H4 (cell line): Measurements from ENCODE around the gene SH2D7. TPM values are rescaled to one million over a fixed set of nuclear protein-coding genes. Genes with fewer than 3 reads are reported as not detected.

Source experiments
- DNase-seq: peaks from one replicate; pipeline ENCODE4 v3.0.0-alpha.2; 2015; ENCODE audit warnings: low spot score
- total RNA-seq: library from RNA; depleted of rRNA; stranded (reverse); fragments of >200 nt; shearing (Covaris generic); gene quantifications from 2 replicates; pipeline ENCODE4 v1.2.3, GENCODE V29; 2014

The SH2D7 gene
- total RNA-seq, 1 experiment from 2014 or later: not detected

- peak; percentile 75 for DNase-seq
Observed at GRCh38 chr15:78060232-78060631, 32.1 kb upstream of the SH2D7 start.

DNA sequence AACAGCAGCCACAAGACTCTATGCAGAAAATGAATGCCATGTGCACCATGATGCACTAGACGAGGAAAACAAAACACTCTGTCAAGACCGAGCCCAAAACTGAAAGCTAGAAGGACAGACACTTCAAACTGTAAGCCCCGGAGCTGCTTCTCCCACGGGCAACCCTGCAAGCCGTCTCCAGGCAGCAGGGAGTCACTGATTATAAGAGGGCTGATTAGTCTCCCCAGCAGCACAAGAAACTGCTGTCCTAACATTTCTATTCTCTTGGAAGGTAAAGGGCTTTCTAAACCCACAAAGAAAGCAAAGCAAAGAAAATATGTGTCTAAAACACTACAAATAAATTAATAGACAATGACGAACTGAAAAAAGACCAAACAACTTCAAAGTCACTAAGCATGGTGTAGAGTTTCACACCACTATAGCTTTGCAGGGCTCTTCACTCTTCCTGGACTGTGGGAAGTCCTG lies 30.4 kb upstream of the SH2D7 start:
- DNase-seq: peak; percentile 39

DNA sequence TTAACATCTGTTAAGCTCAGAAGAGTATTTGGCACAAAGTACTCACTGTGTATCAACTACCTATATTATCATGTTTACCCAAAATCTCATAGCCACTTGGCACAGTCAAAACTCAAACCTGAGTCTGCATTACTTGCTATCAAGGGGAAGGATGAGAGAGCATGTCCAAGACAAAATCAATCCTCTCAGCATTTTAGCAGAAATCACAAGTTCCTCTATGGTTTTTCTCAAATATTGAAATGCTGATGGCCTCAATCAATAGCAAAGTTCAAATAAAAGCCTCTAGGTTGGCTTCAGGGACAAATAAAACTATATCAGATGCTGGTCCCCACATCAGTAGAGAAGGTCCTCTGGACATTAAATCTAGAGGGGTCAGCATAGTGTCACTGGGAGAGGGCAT lies 29.1 kb upstream of the SH2D7 start:
- DNase-seq: no peak

- DNase-seq: no peak
Observed at GRCh38 chr15:78063970-78064385, 28.4 kb upstream of the SH2D7 start.

GRCh38 chr15:78064544-78064943 lies 27.8 kb upstream of the SH2D7 start:
- DNase-seq: no peak

DNA sequence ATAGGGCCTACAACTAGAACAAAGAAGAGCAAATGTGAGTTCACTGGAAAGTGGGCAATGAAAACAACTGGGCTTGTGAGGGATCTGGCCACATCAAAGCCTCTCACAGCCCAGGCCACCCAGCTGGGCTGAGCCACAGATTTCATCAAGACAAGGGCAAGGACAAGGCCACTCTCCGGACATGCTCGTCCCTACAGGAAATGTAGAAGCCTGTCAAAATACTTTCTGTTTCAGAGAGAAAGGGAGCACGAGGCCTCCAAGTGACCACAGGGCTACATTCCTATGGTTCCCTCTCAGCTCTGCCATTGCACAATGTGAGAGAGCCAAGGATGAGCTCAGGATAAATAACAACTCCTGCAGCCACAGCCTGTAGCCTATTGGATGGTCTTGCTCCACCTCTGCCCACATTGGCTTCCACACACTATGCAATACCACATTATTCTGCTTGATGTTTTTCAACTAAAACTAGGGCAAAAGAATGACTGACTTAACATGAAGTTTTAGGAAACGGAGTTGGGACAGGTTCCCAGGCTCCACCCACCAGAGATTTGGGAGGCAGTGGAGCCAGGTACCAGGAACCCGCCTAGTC lies 27.0 kb upstream of the SH2D7 start:
- DNase-seq: peak; percentile 99

GRCh38 chr15:78065973-78066946 lies 26.1 kb upstream of the SH2D7 start:
- DNase-seq: no peak

GRCh38 chr15:78067328-78068228 lies 24.8 kb upstream of the SH2D7 start:
- DNase-seq: peak; percentile 49

DNA sequence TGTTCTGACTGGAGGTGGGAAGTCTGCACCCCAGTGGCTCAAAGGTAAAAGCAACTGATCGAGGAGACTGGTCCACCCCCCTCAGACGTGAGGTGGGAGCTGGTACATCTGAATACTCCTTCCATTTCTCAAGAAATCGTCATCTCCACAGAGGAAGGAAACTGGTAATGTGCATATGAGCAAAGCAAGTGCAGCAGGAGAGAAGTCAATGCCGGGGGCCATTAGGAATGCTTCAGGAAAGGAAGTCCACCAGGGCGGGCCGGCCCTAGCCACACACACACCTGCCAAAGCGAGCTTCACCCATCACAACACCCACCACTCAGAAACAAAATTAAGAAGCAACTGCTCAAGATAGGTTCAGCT lies 23.3 kb upstream of the SH2D7 start:
- no peak for DNase-seq

GRCh38 chr15:78069462-78070029 lies 22.8 kb upstream of the SH2D7 start:
- no peak for DNase-seq

DNA sequence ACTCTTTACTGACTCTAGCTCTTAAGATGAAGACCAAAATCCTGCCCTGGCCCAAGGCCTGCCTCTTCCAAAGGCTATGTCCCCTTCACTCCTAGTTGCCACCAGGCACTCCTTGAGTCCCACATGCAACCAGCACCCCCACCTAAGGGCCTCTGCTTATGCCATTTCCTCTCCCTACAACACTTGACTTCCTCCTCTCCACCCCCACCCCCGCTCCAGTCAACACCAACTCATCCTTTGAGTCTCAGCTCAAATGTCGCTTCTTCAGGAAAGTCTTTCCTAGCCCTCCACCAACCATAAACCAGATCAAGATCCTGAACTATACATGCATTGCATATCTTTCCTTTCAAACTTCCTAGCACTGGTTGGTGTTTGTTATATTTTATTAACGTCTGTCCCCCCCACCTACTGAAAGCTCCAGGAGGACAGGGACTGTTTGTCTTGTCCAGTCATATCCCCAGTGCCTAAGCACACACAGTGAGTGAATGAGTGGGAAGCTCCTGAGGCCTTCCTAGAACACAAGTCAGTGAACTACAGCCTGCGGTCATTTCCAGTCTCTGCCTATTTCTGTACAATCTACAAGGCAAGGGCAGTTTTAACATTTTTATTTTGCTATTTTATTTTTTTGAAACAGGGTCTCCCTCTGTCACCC lies 22.2 kb upstream of the SH2D7 start:
- DNase-seq: no peak

- no peak for DNase-seq
Observed at GRCh38 chr15:78071383-78071782, 21.0 kb upstream of the SH2D7 start.

GRCh38 chr15:78072080-78072892 lies 20.1 kb upstream of the SH2D7 start:
- peak; percentile 89 for DNase-seq

- DNase-seq: no peak
Observed at GRCh38 chr15:78073046-78073787, 19.1 kb upstream of the SH2D7 start.

DNA sequence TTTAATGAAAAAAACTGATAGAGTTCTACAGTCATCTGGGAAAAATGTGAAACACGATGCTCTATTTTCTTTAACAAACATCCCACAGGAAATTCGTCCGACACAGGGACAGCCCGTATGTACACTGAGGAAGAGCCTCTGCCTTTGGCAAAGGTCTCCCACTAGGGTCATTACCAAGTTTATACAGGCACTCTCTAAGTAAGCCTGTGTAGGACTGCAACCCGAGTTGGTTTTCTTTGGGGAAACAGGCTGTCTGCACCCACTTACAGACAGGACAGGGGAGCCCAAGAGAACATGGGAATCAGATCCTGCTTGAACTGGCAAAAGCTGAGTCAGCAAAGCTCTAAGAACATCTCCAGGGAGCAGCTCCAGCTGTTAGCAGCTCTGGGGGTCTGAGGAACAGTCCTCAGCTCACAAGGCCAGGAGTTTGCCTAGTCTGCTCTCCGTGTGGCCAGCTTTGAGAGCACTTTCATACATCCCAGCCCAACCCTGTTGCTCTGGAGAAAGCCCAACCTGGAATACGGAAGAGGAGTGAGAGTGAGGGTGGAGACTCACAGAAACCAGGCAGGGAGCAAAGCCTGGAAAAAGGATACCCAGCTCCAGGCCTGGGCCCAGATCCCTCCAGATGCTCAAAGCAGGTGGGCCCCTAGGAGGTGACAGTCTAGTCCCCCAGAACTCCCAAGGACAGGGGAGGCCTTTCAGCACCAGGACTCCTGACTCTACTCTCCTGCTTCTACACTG lies 16.7 kb upstream of the SH2D7 start:
- peak; percentile 86 for DNase-seq

- DNase-seq: no peak
Observed at GRCh38 chr15:78076231-78077052, 15.9 kb upstream of the SH2D7 start.

GRCh38 chr15:78077053-78077870 lies 15.1 kb upstream of the SH2D7 start, which contains the start of gene TBC1D2B:
TSS of gene TBC1D2B (minus strand) at chr15:78077711. CDS start at chr15:78077652, 59 bp downstream.
- DNase-seq: no peak
